ENCODE measurements around the gene ACAP3.

Gene ACAP3

GRCh38 chr1:1259951-1260600 is 47.7 kb downstream of the ACAP3 start:
- in situ Hi-C loops (cut with MboI; ENCODE audit: low sequenced_read_pairs, unreplicated experiment) = loop anchor here (25.0 kb wide), 1 partner anchor 373 kb away; no protein-coding TSS in a partner anchor
- no peak for DNase-seq (ENCODE audit: low spot score)
- TF ChIP-seq, protein P1, sequence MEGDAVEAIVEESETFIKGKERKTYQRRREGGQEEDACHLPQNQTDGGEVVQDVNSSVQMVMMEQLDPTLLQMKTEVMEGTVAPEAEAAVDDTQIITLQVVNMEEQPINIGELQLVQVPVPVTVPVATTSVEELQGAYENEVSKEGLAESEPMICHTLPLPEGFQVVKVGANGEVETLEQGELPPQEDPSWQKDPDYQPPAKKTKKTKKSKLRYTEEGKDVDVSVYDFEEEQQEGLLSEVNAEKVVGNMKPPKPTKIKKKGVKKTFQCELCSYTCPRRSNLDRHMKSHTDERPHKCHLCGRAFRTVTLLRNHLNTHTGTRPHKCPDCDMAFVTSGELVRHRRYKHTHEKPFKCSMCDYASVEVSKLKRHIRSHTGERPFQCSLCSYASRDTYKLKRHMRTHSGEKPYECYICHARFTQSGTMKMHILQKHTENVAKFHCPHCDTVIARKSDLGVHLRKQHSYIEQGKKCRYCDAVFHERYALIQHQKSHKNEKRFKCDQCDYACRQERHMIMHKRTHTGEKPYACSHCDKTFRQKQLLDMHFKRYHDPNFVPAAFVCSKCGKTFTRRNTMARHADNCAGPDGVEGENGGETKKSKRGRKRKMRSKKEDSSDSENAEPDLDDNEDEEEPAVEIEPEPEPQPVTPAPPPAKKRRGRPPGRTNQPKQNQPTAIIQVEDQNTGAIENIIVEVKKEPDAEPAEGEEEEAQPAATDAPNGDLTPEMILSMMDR (IDR thresholded peaks at IDR 0.05; ENCODE audit: borderline replicate concordance, control extremely low read depth, extremely low read depth, insufficient read depth, missing control alignments) = no peak

DNA sequence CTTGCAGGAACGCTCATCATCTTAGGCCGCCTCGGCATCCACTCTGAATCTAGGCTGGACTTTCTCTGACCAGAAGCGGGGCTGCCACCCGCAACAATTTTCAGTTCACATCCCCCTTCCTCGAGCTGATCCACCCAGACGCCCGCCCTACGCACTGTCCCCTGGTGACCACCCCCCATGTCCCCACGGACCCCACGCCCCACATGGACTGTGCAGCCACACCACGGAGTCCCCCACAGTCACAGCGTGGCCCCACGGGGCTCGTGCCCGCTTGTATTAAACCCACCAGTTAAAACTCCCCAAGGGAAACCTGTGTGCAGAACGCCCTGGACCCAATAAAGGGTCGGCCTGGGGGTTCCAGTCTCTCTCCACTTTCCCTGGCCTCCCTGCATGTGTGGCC is 48.2 kb downstream of the ACAP3 start:
- TF ChIP-seq, protein P1 (IDR thresholded peaks at IDR 0.05; ENCODE audit: borderline replicate concordance, control extremely low read depth, extremely low read depth, insufficient read depth, missing control alignments) = no peak
- in situ Hi-C loops (cut with MboI; ENCODE audit: low sequenced_read_pairs, unreplicated experiment) = loop anchor here (25.0 kb wide), 1 partner anchor 372 kb away; no protein-coding TSS in a partner anchor
- no peak for DNase-seq (ENCODE audit: low spot score)

- no peak for DNase-seq (ENCODE audit: low spot score)
- TF ChIP-seq, protein P1 (IDR thresholded peaks at IDR 0.05; ENCODE audit: borderline replicate concordance, control extremely low read depth, extremely low read depth, insufficient read depth, missing control alignments) = no peak
- in situ Hi-C loops (cut with MboI; ENCODE audit: low sequenced_read_pairs, unreplicated experiment) = loop anchor here (25.0 kb wide), 1 partner anchor 372 kb away; no protein-coding TSS in a partner anchor
These were observed 48.6 kb downstream of the ACAP3 start for GRCh38 chr1:1259119-1259488.

GRCh38 chr1:1256956-1257871 is 50.5 kb downstream of the ACAP3 start:
- in situ Hi-C loops (cut with MboI; ENCODE audit: low sequenced_read_pairs, unreplicated experiment) = loop anchor here (25.0 kb wide), 1 partner anchor 370 kb away; no protein-coding TSS in a partner anchor
- no peak for DNase-seq (ENCODE audit: low spot score)
- TF ChIP-seq, protein P1 (IDR thresholded peaks at IDR 0.05; ENCODE audit: borderline replicate concordance, control extremely low read depth, extremely low read depth, insufficient read depth, missing control alignments) = no peak

DNA sequence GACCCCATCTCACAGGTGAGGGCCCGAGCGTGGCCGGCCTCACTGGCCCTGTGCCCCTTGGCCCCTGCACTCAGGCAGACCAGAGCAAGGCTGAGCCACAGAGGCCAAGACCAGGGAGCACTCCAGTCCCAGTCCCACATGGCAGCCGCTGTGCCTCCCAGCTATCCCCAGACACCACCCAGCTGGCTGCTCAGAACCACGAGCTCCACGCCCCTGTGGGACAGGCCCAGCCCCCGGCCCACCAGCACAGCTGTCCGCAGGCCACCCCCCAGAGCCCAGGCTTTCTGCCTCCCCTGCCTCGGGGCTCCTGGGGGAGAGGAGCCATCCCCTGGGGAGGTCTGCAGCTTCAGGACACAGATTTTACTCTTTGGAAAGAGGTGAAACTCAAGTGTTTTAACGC is 52.1 kb downstream of the ACAP3 start:
- TF ChIP-seq, protein P1 (IDR thresholded peaks at IDR 0.05; ENCODE audit: borderline replicate concordance, control extremely low read depth, extremely low read depth, insufficient read depth, missing control alignments) = no peak
- no peak for DNase-seq (ENCODE audit: low spot score)
- in situ Hi-C loops (cut with MboI; ENCODE audit: low sequenced_read_pairs, unreplicated experiment) = loop anchor here (25.0 kb wide), 1 partner anchor 368 kb away; no protein-coding TSS in a partner anchor

DNA sequence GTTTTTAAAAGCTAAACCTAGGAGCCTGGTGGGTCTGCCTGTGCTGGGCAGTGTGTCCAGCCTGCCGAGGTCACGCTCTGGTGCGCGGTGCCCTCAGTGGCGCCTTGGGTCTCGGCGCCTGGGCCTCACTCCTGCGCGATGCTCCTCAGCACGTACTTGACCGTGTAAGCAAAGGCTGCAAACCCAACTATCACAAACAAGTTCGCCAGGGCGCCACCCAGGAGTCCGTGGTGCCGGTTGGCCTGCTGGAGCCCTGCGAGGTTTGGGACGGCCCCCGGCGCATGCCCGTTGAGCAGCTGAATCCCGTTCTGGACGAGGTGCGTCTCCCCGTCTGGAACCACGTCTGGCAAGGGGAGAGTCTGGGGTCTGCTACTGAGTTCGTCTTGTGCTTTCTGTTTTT is 52.7 kb downstream of the ACAP3 start:
- no peak for DNase-seq (ENCODE audit: low spot score)
- in situ Hi-C loops (cut with MboI; ENCODE audit: low sequenced_read_pairs, unreplicated experiment) = loop anchor here (25.0 kb wide), 1 partner anchor 368 kb away; no protein-coding TSS in a partner anchor
- TF ChIP-seq, protein P1 (IDR thresholded peaks at IDR 0.05; ENCODE audit: borderline replicate concordance, control extremely low read depth, extremely low read depth, insufficient read depth, missing control alignments) = no peak

All from GM13976 (cell line).